ENCODE data around the gene SLC25A4.
A peak's percentile ranks its signal among the peaks of the same experiment; 100 is the strongest.
"Not testable (repeated sequence)": the region's sequence is repeated elsewhere in the genome, so short reads cannot be mapped to it uniquely, and the experiment has no call there.

SLC25A4 gene

DNA sequence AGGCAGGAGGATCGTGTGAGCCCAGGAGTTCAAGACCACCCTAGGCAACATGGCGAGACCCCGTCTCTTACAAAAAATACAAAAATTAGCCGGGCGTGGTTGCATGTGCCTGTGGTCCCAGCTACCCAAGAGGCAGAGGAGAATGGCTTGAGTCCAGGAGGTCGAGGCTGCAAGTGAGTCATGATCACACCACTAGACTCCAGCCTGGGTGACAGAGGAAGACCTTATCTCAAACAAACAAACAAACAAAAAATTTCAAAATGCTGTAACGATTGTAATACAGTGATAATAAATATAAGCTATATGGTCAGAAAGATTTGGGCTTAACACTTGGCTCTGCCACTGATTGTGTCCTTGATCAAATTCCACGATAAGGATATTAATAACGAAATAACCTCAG is 24.2 kb downstream of the SLC25A4 start:
- FAIRE-seq (peak; percentile 31), DNase-seq (ENCODE audit: extremely low spot score, insufficient read length, low read depth) (no peak)

DNA sequence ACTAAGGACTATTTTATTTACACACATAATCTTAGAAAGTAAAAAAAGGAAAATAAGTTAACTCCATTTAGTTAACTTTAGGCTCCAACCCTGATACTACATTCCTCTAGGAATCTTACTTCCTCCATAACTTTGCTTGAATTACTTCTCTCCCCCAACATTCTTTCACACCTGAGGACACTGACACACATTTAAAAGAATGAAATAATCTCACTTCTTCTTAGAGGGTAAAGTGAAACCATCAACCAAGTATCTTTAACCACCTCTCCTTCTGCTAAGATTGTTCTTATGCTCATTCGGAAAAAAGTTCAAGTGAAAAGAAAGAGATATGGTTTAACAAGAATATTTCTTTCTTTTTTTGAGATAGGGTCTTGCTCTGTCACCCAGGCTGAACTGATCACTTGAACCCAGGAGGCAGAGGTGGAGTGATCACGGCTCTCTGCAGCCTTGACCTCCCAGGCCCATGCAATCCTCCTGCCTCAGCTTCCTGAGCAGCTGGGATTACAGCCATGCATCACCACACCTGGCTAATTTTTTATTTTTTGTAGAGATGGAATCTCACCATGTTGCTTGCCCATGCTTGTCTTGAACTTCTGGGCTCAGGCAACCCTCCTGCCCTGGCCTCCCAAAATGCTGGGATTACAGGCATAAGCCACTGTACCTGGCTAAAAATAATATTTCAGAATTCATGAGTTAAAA is 28.5 kb downstream of the SLC25A4 start:
- FAIRE-seq (peak; percentile 87), DNase-seq (ENCODE audit: extremely low spot score, insufficient read length, low read depth) (no peak)

DNA sequence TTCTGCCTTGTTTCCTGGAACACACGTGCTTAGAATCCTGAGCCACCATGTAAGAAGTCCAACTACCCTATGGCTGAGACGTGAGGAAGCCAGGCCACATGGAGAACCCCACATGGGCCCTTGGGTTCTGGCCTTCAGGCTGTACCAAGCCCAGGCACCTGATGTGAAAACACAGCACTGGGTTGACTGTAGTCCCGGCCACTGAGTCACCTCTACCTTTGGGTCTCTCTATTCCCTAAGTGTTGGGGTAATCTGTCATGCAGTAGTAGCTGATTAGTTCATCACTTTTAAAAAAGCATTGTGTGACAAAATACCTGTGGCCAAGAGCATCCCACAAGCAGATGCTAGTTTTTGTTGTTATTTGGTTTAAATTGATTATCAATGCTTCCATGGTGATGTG is 36.4 kb downstream of the SLC25A4 start:
- FAIRE-seq: no peak
- DNase-seq (ENCODE audit: extremely low spot score, insufficient read length, low read depth): no peak

DNA sequence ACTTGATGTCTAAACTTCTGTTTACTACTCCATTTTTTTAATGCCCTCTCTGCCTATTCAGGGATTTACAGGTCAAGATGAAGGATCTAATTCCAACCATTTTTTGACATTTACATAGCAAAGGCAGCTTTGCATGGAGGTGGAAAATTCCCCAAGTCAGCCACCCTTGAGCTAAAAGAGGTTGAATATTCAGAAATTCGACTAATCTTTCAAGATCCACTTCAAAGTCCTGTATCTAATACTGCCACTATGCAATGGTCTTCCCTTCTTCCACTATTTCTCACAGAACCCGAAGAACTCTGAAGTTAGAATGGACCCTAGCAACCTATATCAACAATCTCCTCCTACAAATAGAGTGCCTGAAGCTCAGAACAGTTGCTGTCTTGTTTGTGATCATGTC is 39.2 kb downstream of the SLC25A4 start:
- FAIRE-seq (no peak), DNase-seq (ENCODE audit: extremely low spot score, insufficient read length, low read depth) (no peak)

DNA sequence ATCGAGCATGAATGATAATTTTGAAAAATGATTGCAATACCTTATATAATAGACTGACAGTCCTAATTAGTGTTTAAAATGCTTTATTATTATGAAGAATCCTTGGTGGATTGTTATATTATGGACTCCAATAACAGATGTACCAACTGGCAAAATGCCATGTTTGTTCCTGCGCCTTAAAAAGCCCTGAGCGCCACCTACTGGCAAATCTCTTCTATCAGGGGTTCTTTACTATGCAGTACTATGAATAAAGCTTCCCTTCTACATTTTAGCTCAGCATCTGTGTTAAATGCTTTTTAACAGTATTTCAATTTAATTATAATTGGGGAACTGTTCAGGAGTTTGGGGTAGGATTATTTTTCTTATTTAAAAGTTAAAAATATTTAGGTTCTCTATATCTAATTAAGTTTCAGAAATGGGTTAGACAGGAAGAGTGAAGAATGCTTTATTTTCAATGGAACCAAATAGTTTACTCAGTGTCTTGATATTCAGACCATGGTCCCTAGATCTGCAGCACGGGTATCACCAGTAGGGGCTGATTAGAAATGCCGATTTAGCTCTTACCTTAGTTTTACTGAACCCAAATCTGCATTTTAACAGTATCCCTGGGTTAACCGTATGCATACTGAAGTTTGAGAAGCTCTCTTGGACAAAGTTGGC is 40.7 kb downstream of the SLC25A4 start:
- FAIRE-seq: peak; percentile 89
- no peak for DNase-seq (ENCODE audit: extremely low spot score, insufficient read length, low read depth)

DNA sequence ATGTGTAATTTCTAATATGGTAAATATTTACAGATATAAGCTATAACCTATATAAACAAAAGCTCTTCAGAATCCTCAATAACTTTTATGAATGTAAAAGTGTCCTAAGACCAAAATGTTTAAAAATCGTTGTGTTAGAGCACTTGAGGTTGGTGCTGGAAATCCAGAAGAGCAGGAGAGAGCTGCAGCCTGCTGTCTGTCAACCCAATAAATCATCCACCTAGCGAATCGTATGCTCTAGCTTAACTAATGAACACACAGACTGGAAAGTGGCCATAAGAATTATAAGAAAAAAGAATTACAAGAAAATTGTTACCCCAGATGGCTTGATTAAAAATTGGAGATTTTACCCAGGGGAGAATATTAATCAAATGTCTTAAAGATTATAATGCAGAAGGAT is 43.7 kb downstream of the SLC25A4 start:
- FAIRE-seq: no peak
- no peak for DNase-seq (ENCODE audit: extremely low spot score, insufficient read length, low read depth)

DNA sequence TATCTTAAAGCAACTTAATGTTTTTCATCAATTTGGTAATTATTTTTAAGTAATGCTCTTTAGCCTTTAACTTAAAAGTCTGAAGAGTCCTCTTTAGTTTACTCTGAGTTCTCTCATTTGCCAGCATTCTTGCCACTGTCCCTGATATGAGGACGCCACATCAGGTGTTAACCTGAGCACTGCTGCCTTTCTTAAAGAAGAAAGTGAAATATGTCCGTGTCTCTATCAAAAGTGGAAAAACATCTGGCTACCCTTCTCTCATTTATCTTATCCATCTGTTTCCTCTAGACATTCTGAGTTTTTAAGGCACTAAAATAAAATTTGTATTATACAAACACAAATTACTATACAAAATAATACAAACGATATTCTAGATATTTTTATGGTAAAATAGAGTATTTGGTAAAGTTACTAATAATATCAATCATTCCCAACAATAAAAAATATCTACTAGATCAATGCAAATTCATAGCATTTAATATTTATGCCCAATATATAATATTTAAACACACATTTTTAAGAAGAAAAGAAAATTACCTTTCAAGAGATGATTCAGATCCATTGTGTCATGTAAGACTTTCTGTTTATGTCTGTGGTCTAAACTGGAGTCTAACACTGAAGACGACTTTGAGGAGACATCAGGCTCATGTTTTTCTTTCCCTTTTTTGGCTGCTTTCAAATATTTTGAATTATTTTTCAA is 46.7 kb downstream of the SLC25A4 start:
- peak; percentile 5 for FAIRE-seq
- DNase-seq (ENCODE audit: extremely low spot score, insufficient read length, low read depth): no peak

DNA sequence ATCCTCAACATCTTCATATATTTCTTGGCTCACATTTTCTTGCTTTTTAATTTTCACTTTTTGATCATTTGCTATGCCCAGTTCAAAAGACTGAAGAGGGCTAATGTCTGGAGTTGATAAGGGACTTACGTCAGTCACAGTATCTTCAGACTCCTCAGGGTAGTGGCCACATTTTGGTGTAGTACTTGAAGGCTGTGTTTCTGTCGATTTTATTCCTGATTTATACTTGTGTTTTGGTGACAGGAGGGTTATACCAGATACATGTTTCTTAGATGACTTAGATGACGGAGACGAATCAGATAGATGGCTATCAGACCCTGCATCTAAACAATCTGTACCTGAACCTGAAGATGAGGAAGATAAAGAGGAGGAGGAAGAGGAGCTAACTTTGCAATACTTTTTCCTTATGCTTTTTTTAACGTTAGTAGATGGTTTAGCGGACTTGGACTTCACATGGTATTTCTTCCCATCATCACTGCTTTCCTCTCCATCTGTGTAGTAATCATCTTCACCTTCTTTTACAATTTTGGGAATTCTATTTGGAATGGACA is 47.3 kb downstream of the SLC25A4 start:
- peak; percentile 56 for FAIRE-seq

DNA sequence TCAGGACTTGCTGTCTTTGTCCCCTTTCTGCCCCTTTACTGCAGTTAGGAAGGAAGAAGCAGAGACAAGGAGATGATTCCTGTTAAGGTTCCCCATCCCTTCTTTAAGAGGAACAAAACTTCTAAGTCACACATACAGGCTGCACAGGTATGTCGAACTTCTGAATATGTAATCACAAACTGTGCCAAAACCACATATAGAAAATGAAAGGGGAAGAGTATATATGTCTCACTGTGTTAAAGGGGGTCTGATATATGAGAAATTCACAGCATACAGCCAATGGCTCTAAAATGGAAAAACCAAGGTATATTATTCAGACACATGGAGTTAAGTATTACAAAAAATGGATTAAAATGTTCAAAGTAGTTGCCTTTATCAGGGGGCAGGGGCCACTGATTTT is 49.0 kb downstream of the SLC25A4 start:
- DNase-seq (ENCODE audit: extremely low spot score, insufficient read length, low read depth) (no peak), FAIRE-seq (peak; percentile 78)

More for the DNA sequence above, 47.3 kb downstream of the SLC25A4 start:
- DNase-seq (ENCODE audit: extremely low spot score, insufficient read length, low read depth): no peak

DNA sequence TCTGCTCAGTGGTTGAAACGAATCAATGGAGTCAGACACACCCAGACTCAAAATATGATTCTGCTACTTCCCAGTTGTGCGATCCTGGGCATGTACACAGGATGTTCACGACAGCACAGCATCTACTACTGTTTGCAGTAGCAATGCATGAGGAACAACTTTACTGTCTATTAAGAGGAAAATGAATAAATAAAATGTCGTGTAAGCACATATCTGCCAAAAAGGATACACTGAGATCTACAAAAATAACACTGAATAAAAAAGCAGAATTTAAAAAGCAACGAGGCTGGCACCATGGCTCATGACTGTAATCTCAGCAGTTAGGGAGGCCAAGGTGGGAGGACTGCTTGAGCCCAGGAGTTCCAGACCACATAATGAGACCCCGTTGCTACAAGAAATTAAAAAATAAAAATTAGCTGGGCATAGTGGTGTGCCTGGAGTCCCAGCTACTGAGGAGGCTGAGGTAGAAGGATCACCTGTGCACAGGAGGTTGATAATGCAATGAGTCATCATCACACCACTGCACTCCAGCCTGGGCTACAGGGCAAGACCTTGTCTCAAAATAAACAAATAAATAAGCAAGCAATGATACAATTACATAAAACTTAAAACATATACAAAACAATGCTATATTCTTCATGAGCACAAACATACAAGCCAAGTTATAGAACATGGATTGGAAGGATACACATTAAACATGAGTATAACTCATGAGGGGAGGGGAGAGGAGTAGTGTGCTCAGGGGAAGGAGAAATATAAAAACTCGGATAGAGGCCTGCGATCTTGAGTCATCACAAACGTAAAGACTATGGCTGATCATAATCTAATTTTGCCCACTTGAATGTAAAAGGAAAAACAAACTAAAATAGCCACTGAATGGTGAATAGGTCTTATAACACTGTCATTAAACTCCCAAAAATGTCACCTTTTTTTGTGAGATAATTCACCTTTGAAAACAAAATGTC is 52.1 kb downstream of the SLC25A4 start:
- DNase-seq (ENCODE audit: extremely low spot score, insufficient read length, low read depth) (no peak), FAIRE-seq (no peak)

DNA sequence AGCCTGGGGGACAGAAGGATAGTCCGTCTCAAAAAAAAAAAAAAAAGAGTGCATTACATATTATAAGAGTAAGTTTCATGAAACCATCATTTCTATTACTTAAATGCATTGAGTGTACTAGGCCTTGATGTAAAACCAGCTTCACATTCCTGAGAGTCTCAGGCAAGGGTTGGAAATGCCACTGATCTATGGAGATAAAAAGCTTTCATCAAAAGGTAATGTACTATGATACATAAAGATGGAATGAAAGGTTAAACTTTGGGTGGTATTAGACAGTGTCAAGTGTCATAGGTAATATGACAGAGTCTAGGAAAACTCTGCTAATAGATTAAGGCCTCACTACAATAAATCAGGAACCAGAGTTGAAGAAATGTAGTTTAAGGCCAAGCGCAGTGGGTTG is 53.4 kb downstream of the SLC25A4 start:
- DNase-seq (ENCODE audit: extremely low spot score, insufficient read length, low read depth) (no peak), FAIRE-seq (no peak)

DNA sequence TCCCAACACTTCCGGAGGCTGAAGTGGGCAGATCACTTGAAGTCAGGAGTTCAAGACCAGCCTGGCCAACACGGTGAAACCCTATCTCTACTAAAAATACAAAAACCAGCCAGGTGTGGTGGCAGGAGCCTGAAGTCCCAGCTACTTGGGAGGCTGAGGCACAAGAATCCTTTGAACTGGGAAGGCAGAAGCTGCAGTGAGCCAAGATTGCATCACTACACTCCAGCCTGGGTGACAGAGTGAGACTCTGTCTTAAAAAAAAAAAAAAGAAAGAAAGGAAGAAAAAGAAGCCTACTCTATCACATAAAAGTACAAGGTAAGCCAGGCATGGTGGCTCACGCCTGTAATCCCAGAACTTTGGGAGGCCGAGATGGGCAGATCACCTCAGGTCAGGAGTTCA is 55.1 kb downstream of the SLC25A4 start:
- not testable (repeated sequence) for FAIRE-seq

More for the DNA sequence above, 55.1 kb downstream of the SLC25A4 start:
- not testable (repeated sequence) for DNase-seq (ENCODE audit: extremely low spot score, insufficient read length, low read depth)

All from GM18507 (cell line).